WTC11 (cell line): ENCODE measurements around the gene PLIN4. TPM values are rescaled to one million over a fixed set of nuclear protein-coding genes. Genes with fewer than 3 reads are reported as not detected.

Source experiments
- ATAC-seq: fragments of 200-7000 bp; cut with Tn5 transposase; 2 replicates; pipeline ENCODE4 v1.10.0; 2021; ENCODE audit warnings: mild to moderate bottlenecking, moderate library complexity
- CTCF ChIA-PET: fragments of 300-600 bp; sonication (Branson Sonifier 250); formaldehyde crosslinking; loops from one replicate; lab custom pipeline; 2021; ENCODE audit warnings: antibody characterized with exemption; lab: Charles Lee
- POLR2A ChIA-PET: fragments of 350-600 bp; sonication (Branson Sonifier 250); formaldehyde crosslinking; loops from one replicate; lab custom pipeline; 2021; ENCODE audit warnings: antibody characterized with exemption; lab: Charles Lee
- DNase-seq: peaks from one replicate; pipeline ENCODE4 v3.0.0; 2021; ENCODE audit warnings: low spot score
- H3K27ac Mint-ChIP-seq: 2 replicates; pipeline ENCODE4 v1.8.0; 2021; ENCODE audit warnings: mixed read lengths
- H3K27me3 Mint-ChIP-seq: 2 replicates; pipeline ENCODE4 v1.8.0; 2021; ENCODE audit warnings: low read depth, mild to moderate bottlenecking, moderate library complexity, mixed read lengths
- H3K36me3 Mint-ChIP-seq: 2 replicates; pipeline ENCODE4 v1.8.0; 2021; ENCODE audit warnings: mixed read lengths
- H3K4me1 Mint-ChIP-seq: 2 replicates; pipeline ENCODE4 v1.8.0; 2022; ENCODE audit warnings: mixed read lengths
- H3K4me3 Mint-ChIP-seq: 2 replicates; pipeline ENCODE4 v1.8.0; 2021; ENCODE audit warnings: mild to moderate bottlenecking, moderate library complexity, mixed read lengths
- H3K9me3 Mint-ChIP-seq: 2 replicates; pipeline ENCODE4 v1.8.0; 2021; ENCODE audit warnings: mixed read lengths
- AFF4 ChIP-seq: sonication (generic); formaldehyde crosslinking; IDR thresholded peaks from 2 replicates; pipeline ENCODE4 v1.8.1; 2023; ENCODE audit warnings: mild to moderate bottlenecking, missing genetic modification reagents, borderline replicate concordance
- ATF3 ChIP-seq: sonication (generic); formaldehyde crosslinking; conservative IDR thresholded peaks from 2 replicates; pipeline ENCODE4 v1.8.1; 2022; ENCODE audit warnings: mild to moderate bottlenecking, missing genetic modification reagents
- ATF6 ChIP-seq: sonication (generic); formaldehyde crosslinking; IDR thresholded peaks from 2 replicates; pipeline ENCODE4 v1.8.1; 2023; ENCODE audit warnings: mild to moderate bottlenecking, missing genetic modification reagents
- FOXJ3 ChIP-seq: sonication (generic); formaldehyde crosslinking; IDR thresholded peaks from 2 replicates; pipeline ENCODE4 v1.9.0; 2021; ENCODE audit warnings: missing genetic modification reagents, mild to moderate bottlenecking, borderline replicate concordance
- MXD4 ChIP-seq: fragments of 250-450 bp; sonication (Bioruptor Pico); IDR thresholded peaks from 2 replicates; pipeline ENCODE4 v1.8.0; 2021; ENCODE audit warnings: mild to moderate bottlenecking, moderate library complexity, borderline replicate concordance
- PREB ChIP-seq: sonication (generic); formaldehyde crosslinking; IDR thresholded peaks from 2 replicates; pipeline ENCODE4 v1.8.1; 2022; ENCODE audit warnings: mild to moderate bottlenecking, missing genetic modification reagents, moderate library complexity, borderline replicate concordance
- SOX15 ChIP-seq: fragments of 250-450 bp; sonication (Bioruptor Pico); IDR thresholded peaks from 2 replicates; pipeline ENCODE4 v1.9.0; 2021; ENCODE audit warnings: mild to moderate bottlenecking
- USF1 ChIP-seq: sonication (generic); formaldehyde crosslinking; IDR thresholded peaks from 2 replicates; pipeline ENCODE4 v1.8.0; 2022; ENCODE audit warnings: mild to moderate bottlenecking, missing genetic modification reagents
- ZNF416 ChIP-seq: fragments of 250-450 bp; sonication (Bioruptor Pico); IDR thresholded peaks from 2 replicates; pipeline ENCODE4 v1.9.0; 2021; ENCODE audit warnings: mild to moderate bottlenecking, inconsistent platforms
- ZNF425 ChIP-seq: fragments of 250-450 bp; sonication (Bioruptor Pico); conservative IDR thresholded peaks from 2 replicates; pipeline ENCODE4 v1.9.0; 2021; ENCODE audit warnings: mild to moderate bottlenecking
- total RNA-seq: library from RNA; stranded (reverse); gene quantifications from 3 replicates; pipeline ENCODE4 v1.2.3, GENCODE V29; 2021

Gene PLIN4
- total RNA-seq, 1 experiment from 2014 or later: 0.35 TPM

- no peak for TF ChIP-seq AFF4 (CRISPR knock-in tag)
- TF ChIP-seq, all 79 proteins: peak for 5
Observed at GRCh38 chr19:4471403-4472173, 46.7 kb downstream of the PLIN4 start (continued).

- Mint-ChIP-seq H3K27ac (no peak overlapping the region), H3K9me3 (no peaks in the 10 kb centered on the region; the same call in 1 of the 2 replicates), H3K4me1 (no peaks in the 10 kb centered on the region), H3K27me3 (peaks cover 3% of the 10 kb centered on the region), H3K4me3 (no peak overlapping the region), H3K36me3 (no peaks in the 10 kb centered on the region)
- ChIA-PET CTCF (interaction anchor here (0.6 to 0.9 kb wide), 2 partner anchors 56 to 206 kb away, joined by 3 to 4 read pairs; no protein-coding TSS in a partner anchor), POLR2A (no interaction called here)
- TF ChIP-seq ZNF416 (CRISPR knock-in tag): no peak
- no peak for TF ChIP-seq ATF3
- TF ChIP-seq MXD4 (CRISPR knock-in tag): no peak
- TF ChIP-seq SOX15 (CRISPR knock-in tag): no peak
- TF ChIP-seq PREB (CRISPR knock-in tag): no peak
- TF ChIP-seq ATF6 (CRISPR knock-in tag): no peak
- TF ChIP-seq USF1: no peak
- TF ChIP-seq FOXJ3 (CRISPR knock-in tag): no peak
- TF ChIP-seq ZNF425 (CRISPR knock-in tag): no peak
- DNase-seq (no peak), ATAC-seq (no peak)
Observed at GRCh38 chr19:4467835-4468234, 50.5 kb downstream of the PLIN4 start.
